ENCODE data around the gene SEMA4D.

DNA sequence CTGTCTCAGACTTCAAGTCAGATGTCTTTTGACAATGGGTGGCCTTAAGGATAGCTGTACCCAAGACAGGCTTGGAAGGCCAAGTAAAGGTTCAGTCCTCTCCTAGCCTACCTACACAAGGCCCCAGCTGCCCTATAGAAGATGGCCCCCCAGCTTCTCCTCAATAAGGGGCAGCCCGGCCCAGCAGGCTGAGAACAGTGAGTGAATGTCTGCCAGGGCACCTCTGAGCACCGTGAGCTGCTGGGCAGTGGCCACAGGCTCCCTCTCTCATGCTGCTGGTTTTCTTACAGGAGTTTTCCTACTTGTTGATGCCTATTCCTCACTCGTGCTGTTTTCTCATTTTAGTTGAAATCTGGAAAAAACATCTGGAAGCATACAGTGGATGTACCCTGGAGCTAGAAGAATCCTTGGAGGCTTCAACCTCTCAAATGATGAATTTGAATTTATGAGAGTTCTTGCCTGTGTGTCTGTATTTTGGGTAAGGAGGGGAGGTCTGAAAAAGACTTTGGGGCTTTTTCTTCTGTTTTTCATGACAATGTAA lies 139.5 kb downstream of the SEMA4D start:
- TF ChIP-seq POLR2A (IDR thresholded peaks at IDR 0.05) (no peak), EP300 (IDR thresholded peaks at IDR 0.05) (no peak)
- TF ChIP-seq, protein P1, sequence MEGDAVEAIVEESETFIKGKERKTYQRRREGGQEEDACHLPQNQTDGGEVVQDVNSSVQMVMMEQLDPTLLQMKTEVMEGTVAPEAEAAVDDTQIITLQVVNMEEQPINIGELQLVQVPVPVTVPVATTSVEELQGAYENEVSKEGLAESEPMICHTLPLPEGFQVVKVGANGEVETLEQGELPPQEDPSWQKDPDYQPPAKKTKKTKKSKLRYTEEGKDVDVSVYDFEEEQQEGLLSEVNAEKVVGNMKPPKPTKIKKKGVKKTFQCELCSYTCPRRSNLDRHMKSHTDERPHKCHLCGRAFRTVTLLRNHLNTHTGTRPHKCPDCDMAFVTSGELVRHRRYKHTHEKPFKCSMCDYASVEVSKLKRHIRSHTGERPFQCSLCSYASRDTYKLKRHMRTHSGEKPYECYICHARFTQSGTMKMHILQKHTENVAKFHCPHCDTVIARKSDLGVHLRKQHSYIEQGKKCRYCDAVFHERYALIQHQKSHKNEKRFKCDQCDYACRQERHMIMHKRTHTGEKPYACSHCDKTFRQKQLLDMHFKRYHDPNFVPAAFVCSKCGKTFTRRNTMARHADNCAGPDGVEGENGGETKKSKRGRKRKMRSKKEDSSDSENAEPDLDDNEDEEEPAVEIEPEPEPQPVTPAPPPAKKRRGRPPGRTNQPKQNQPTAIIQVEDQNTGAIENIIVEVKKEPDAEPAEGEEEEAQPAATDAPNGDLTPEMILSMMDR (IDR thresholded peaks at IDR 0.05): no peak
